H1 (cell line): Measurements from ENCODE around the gene RILPL1. TPM values are rescaled to one million over a fixed set of nuclear protein-coding genes. Genes with fewer than 3 reads are reported as not detected.

Experiments
- CTCF ChIA-PET: fragments of 300-600 bp; sonication (Branson Sonifier 250); formaldehyde crosslinking; loops from one replicate; lab custom pipeline; 2021; ENCODE audit not compliant: partially characterized antibody; lab: Charles Lee
- POLR2A ChIA-PET: fragments of 300-600 bp; sonication (Branson Sonifier 250); formaldehyde crosslinking; loops from one replicate; lab custom pipeline; 2021; ENCODE audit warnings: inconsistent platforms; ENCODE audit not compliant: partially characterized antibody; lab: Charles Lee
- DNase-seq, 2 experiments: peaks; one replicate each; pipeline versions ENCODE4 v3.0.0 to v3.0.0-alpha.2; 2010 to 2022; ENCODE audit warnings: low spot score in 2 of 2, low read depth in 1 of 2, mixed read lengths in 1 of 2
- FAIRE-seq: peaks from 2 replicates; lab custom pipeline; 2011; peaks lifted over from hg19 to GRCh38; lab: Jason Lieb, UNC
- H2AFZ ChIP-seq: 2 replicates; pipeline ENCODE4 v1.8.1; 2012; ENCODE audit warnings: low read length, inconsistent platforms
- H2AK5ac ChIP-seq: 2 replicates; pipeline ENCODE4 v1.6.1; 2013; ENCODE audit warnings: low read depth, low read length
- H2BK120ac ChIP-seq: replicated peaks from 2 replicates; pipeline ENCODE3; 2013; ENCODE audit warnings: low read depth, low read length, inconsistent platforms
- H2BK12ac ChIP-seq: 2 replicates; pipeline ENCODE4 v1.6.1; 2013; ENCODE audit warnings: low read depth, low read length
- H2BK15ac ChIP-seq: 2 replicates; pipeline ENCODE4 v1.6.1; 2013; ENCODE audit warnings: low read length
- H2BK20ac ChIP-seq: 2 replicates; pipeline ENCODE4 v1.6.1; 2013; ENCODE audit warnings: low read length
- H2BK5ac ChIP-seq: 2 replicates; pipeline ENCODE4 v1.6.1; 2013; ENCODE audit warnings: low read depth, low read length
- H3K14ac ChIP-seq: 2 replicates; pipeline ENCODE4 v1.6.1; 2013; ENCODE audit warnings: inconsistent platforms; ENCODE audit not compliant: insufficient read length
- H3K18ac ChIP-seq: 2 replicates; pipeline ENCODE4 v1.6.1; 2013; ENCODE audit warnings: low read length; ENCODE audit errors: extremely low read depth
- H3K23ac ChIP-seq: 2 replicates; pipeline ENCODE4 v1.6.1; 2013; ENCODE audit warnings: inconsistent platforms; ENCODE audit not compliant: insufficient read length
- H3K23me2 ChIP-seq: 2 replicates; pipeline ENCODE4 v1.6.1; 2013; ENCODE audit warnings: low read depth, low read length
- H3K27ac ChIP-seq: 2 replicates; pipeline ENCODE4 v1.6.1; 2011; ENCODE audit warnings: low read depth, low read length, inconsistent platforms
- H3K27me3 ChIP-seq, 4 experiments: replicated peaks in 1 of 4; 1 replicate in 1 of 4; 2 replicates in 3 of 4; pipeline versions ENCODE4 v1.6.1 to v1.8.1; 2011 to 2013; ENCODE audit warnings: low read length in 3 of 4, mild to moderate bottlenecking in 3 of 4, inconsistent platforms in 2 of 4, mixed read lengths in 2 of 4, moderate library complexity in 1 of 4; ENCODE audit not compliant: control insufficient read depth in 3 of 4, insufficient read depth in 3 of 4; ENCODE audit errors: extremely low read depth in 1 of 4
- H3K36me3 ChIP-seq, 4 experiments: 2 replicates each; pipeline versions ENCODE4 v1.6.1 to v1.8.1; 2011 to 2013; ENCODE audit warnings: mild to moderate bottlenecking in 4 of 4, low read length in 3 of 4, moderate library complexity in 2 of 4, control low read depth in 1 of 4, inconsistent platforms in 1 of 4; ENCODE audit not compliant: insufficient read depth in 4 of 4, control insufficient read depth in 2 of 4
- H3K4ac ChIP-seq: replicated peaks from 2 replicates; pipeline ENCODE3; 2013; ENCODE audit warnings: low read length, low read depth, mixed read lengths, inconsistent platforms; ENCODE audit not compliant: insufficient read length
- H3K4me1 ChIP-seq, 4 experiments: replicated peaks in 1 of 4; 1 replicate in 1 of 4; 2 replicates in 3 of 4; pipeline versions ENCODE4 v1.6.1 to v1.8.1; 2011 to 2013; ENCODE audit warnings: low read length in 3 of 4, inconsistent platforms in 2 of 4, mixed read lengths in 1 of 4; ENCODE audit not compliant: insufficient read depth in 4 of 4, control insufficient read depth in 3 of 4
- H3K4me2 ChIP-seq, 2 experiments: 2 replicates each; pipeline versions ENCODE4 v1.6.1 to v1.8.1; 2011 to 2013; ENCODE audit warnings: low read depth in 2 of 2, low read length in 2 of 2, control low read depth in 1 of 2, inconsistent platforms in 1 of 2, mild to moderate bottlenecking in 1 of 2; ENCODE audit not compliant: insufficient read depth in 1 of 2
- H3K4me3 ChIP-seq, 4 experiments: fragments of 200-600, 300-600 bp in 1 of 4; sonication (generic), shearing (Covaris generic), sonication (Bioruptor Twin) in 1 of 4; 2 replicates each; pipeline versions ENCODE4 v1.5.1 to v1.8.1; 2011 to 2016; ENCODE audit warnings: low read length in 4 of 4, low read depth in 3 of 4, control low read depth in 2 of 4, inconsistent platforms in 2 of 4, mild to moderate bottlenecking in 2 of 4, mixed read lengths in 1 of 4, moderate library complexity in 1 of 4; ENCODE audit not compliant: insufficient read depth in 2 of 4; ENCODE audit errors: extremely low read depth in 1 of 4
- H3K56ac ChIP-seq: replicated peaks from 2 replicates; pipeline ENCODE3; 2013; ENCODE audit warnings: low read depth, mild to moderate bottlenecking, mixed read lengths, low read length, inconsistent platforms; ENCODE audit not compliant: insufficient read length
- H3K79me1 ChIP-seq: 2 replicates; pipeline ENCODE4 v1.6.1; 2013; ENCODE audit warnings: low read depth, low read length, control low read depth
- H3K79me2 ChIP-seq, 2 experiments: 2 replicates each; pipeline versions ENCODE4 v1.6.1 to v1.8.1; 2012 to 2013; ENCODE audit warnings: low read length in 2 of 2, mild to moderate bottlenecking in 2 of 2, inconsistent platforms in 1 of 2; ENCODE audit not compliant: insufficient read depth in 2 of 2, control insufficient read depth in 1 of 2
- H3K9ac ChIP-seq, 4 experiments: replicated peaks in 1 of 4; 1 replicate in 1 of 4; 2 replicates in 3 of 4; pipeline versions ENCODE4 v1.6.1 to v1.8.1; 2011 to 2013; ENCODE audit warnings: low read depth in 3 of 4, low read length in 3 of 4, control low read depth in 2 of 4, mild to moderate bottlenecking in 2 of 4, moderate library complexity in 2 of 4, inconsistent platforms in 1 of 4; ENCODE audit errors: extremely low read depth in 1 of 4
- H3K9me3 ChIP-seq, 2 experiments: 2 replicates each; pipeline versions ENCODE4 v1.6.1 to v1.8.1; 2012 to 2013; ENCODE audit warnings: mild to moderate bottlenecking in 2 of 2, moderate library complexity in 2 of 2, control low read depth in 1 of 2, inconsistent platforms in 1 of 2, low read depth in 1 of 2, low read length in 1 of 2, mixed read lengths in 1 of 2; ENCODE audit not compliant: insufficient read depth in 2 of 2
- H4K20me1 ChIP-seq, 2 experiments: replicated peaks in 1 of 2; 2 replicates each; pipeline versions ENCODE3 to v1.8.1; 2011 to 2013; ENCODE audit warnings: inconsistent platforms in 2 of 2, low read length in 2 of 2, mild to moderate bottlenecking in 1 of 2; ENCODE audit not compliant: insufficient read depth in 2 of 2, control insufficient read depth in 1 of 2
- H4K5ac ChIP-seq: 2 replicates; pipeline ENCODE4 v1.6.1; 2013; ENCODE audit warnings: low read length, low read depth, mixed read lengths, inconsistent platforms; ENCODE audit not compliant: insufficient read length
- H4K8ac ChIP-seq: 2 replicates; pipeline ENCODE4 v1.8.0; 2013; ENCODE audit warnings: mild to moderate bottlenecking, moderate library complexity, low read length, inconsistent platforms; ENCODE audit not compliant: insufficient read depth; ENCODE audit errors: extremely low read depth
- H4K91ac ChIP-seq: replicated peaks from 2 replicates; pipeline ENCODE3; 2013; ENCODE audit warnings: low read length, mixed read lengths, inconsistent platforms; ENCODE audit not compliant: insufficient read length
- CHD1 ChIP-seq: IDR thresholded peaks from 2 replicates; pipeline ENCODE4 v1.6.1; 2012; ENCODE audit warnings: low read depth, low read length, improper control_type of control experiment
- FOSL1 ChIP-seq: IDR thresholded peaks from 2 replicates; pipeline ENCODE4 v1.6.1; 2011; ENCODE audit warnings: mild to moderate bottlenecking, low read depth, low read length, moderate library complexity; ENCODE audit not compliant: insufficient read depth
- JUN ChIP-seq: IDR thresholded peaks from 2 replicates; pipeline ENCODE4 v1.6.1; 2011; ENCODE audit warnings: low read depth, mild to moderate bottlenecking, improper control_type of control experiment, low read length
- JUND ChIP-seq: IDR thresholded peaks from 2 replicates; pipeline ENCODE4 v1.6.1; 2011; ENCODE audit warnings: mild to moderate bottlenecking, improper control_type of control experiment, low read length
- KDM1A ChIP-seq: fragments of 200-600, 300-600 bp; sonication (generic); IDR thresholded peaks from 2 replicates; pipeline ENCODE4 v1.7.1; 2016; ENCODE audit warnings: mild to moderate bottlenecking, low read length, borderline replicate concordance
- RBBP5 ChIP-seq: IDR thresholded peaks from 2 replicates; pipeline ENCODE4 v1.7.1; 2012; ENCODE audit warnings: low read depth, mild to moderate bottlenecking, inconsistent platforms, low read length, moderate library complexity, borderline replicate concordance
- RFX5 ChIP-seq: IDR thresholded peaks from 2 replicates; pipeline ENCODE4 v1.6.1; 2011; ENCODE audit warnings: low read depth, low read length, improper control_type of control experiment, borderline replicate concordance
- RNF2 ChIP-seq: fragments of 200-900, 300-1000 bp; sonication (generic); IDR thresholded peaks from 2 replicates; pipeline ENCODE4 v1.7.1; 2016; ENCODE audit warnings: borderline replicate concordance, low read depth, mild to moderate bottlenecking, antibody characterized with exemption, low read length; ENCODE audit not compliant: poor library complexity, severe bottlenecking; ENCODE audit errors: missing control alignments
- SIX5 ChIP-seq: IDR thresholded peaks from 2 replicates; pipeline ENCODE4 v1.6.1; 2011; ENCODE audit warnings: mild to moderate bottlenecking, low read depth, low read length
- SRF ChIP-seq: IDR thresholded peaks from 2 replicates; pipeline ENCODE4 v1.6.1; 2011; ENCODE audit warnings: mild to moderate bottlenecking, low read depth, low read length, moderate library complexity
- TAF7 ChIP-seq: optimal IDR thresholded peaks from 2 replicates; pipeline ENCODE3; 2011; ENCODE audit warnings: low read depth, mild to moderate bottlenecking, inconsistent platforms, low read length, moderate library complexity, borderline replicate concordance
- TCF12 ChIP-seq: IDR thresholded peaks from 2 replicates; pipeline ENCODE4 v1.6.1; 2011; ENCODE audit warnings: low read depth, mild to moderate bottlenecking, low read length
- ZNF274 ChIP-seq: IDR thresholded peaks from 2 replicates; pipeline ENCODE4 v1.7.0; 2012; ENCODE audit warnings: low read length, borderline replicate concordance; ENCODE audit errors: extremely low read depth
- WGBS, 2 experiments: shearing (Covaris generic) in 1 of 2; methylation state at CpG; one replicate each; pipeline versions ENCODE4 v1.1.6 to v1.1.7; 2013 to 2015; ENCODE audit warnings: low lambda C conversion rate in 2 of 2, mixed read lengths in 2 of 2, inconsistent platforms in 1 of 2, low coverage in 1 of 2, missing lambda C conversion rate in 1 of 2; ENCODE audit not compliant: insufficient replicate concordance in 2 of 2, insufficient coverage in 1 of 2, insufficient read length in 1 of 2; ENCODE audit errors: extremely low coverage in 1 of 2, missing lambda C conversion rate in 1 of 2; 5-methylcytosine and 5-hydroxymethylcytosine counted together
- polyA plus RNA-seq, 7 experiments: library from polyadenylated mRNA; depleted of rRNA in 3 of 7; stranded (reverse) in 5 of 7; unstranded in 2 of 7; fragments of >200 nt in 5 of 7; fragments of 200-250 nt in 2 of 7; gene quantifications; 1 replicate in 5 of 7; 2 replicates in 1 of 7; 4 replicates in 1 of 7; pipeline versions ENCODE4 v1.2.1 to v1.2.3, GENCODE V29; 2011 to 2013; ENCODE audit warnings: missing spikeins in 2 of 7, mixed read lengths in 2 of 7
- total RNA-seq: library from RNA; stranded (reverse); fragmentation: NEBNext Ultra II Directional; extraction: Animal tissue kit (Norgen Biotek cat#: 25700); gene quantifications from 2 replicates; pipeline ENCODE4 v1.2.1, GENCODE V29; 2021

The RILPL1 gene
- total and polyA plus RNA-seq, 2 of the 8 experiments (the other 6 are each of a cell fraction or from before 2014, with no cell fraction given) = 6.7 to 9.4 TPM

- no peak overlapping the region for H2AK5ac ChIP-seq
- H3K18ac ChIP-seq = no peak overlapping the region
- H3K23ac ChIP-seq = no peak overlapping the region
- no peak overlapping the region for H4K5ac ChIP-seq
- no peaks in the 10 kb centered on the region for H3K23me2 ChIP-seq
- H4K91ac ChIP-seq = no peak overlapping the region
- H3K27ac ChIP-seq = no peak overlapping the region
- H3K4ac ChIP-seq = no peak overlapping the region
- no peak overlapping the region for H2BK5ac ChIP-seq
- H3K4me3 ChIP-seq = no peak overlapping the region
- no peak overlapping the region for H2AFZ ChIP-seq
- ChIA-PET POLR2A (interaction anchor here (0.7 to 1.2 kb wide), 5 partner anchors 24 to 221 kb away, joined by 3 read pairs; no protein-coding TSS in a partner anchor), CTCF (interaction anchor here (0.6 to 1.0 kb wide), 3 partner anchors 34 to 224 kb away, joined by 3 read pairs; no protein-coding TSS in a partner anchor)
- no peak overlapping the region for H2BK12ac ChIP-seq
- no peaks in the 10 kb centered on the region for H3K9me3 ChIP-seq
- no peaks in the 10 kb centered on the region for H3K36me3 ChIP-seq
- H3K79me1 ChIP-seq = no peaks in the 10 kb centered on the region
- no peaks in the 10 kb centered on the region for H3K27me3 ChIP-seq
- peaks cover 0 to 7% (median 0%) of the 10 kb centered on the region in 4 experiments; a peak in 4 of 7 replicates for H3K4me1 ChIP-seq
- no peak overlapping the region for H3K56ac ChIP-seq
- peaks cover 0 to 2% of the 10 kb centered on the region in 2 experiments for H4K20me1 ChIP-seq
- DNase-seq (no peak), FAIRE-seq (no peak)
- H2BK120ac ChIP-seq = no peak overlapping the region
- H3K79me2 ChIP-seq = no peaks in the 10 kb centered on the region
- H3K14ac ChIP-seq = no peak overlapping the region
- 85% methylated on average over 6 of the region's 6 CpGs; no CpG with 5 or more reads in 1 of the 2 experiments for WGBS, 2 experiments
- H3K9ac ChIP-seq = no peak overlapping the region
- no peak for TF ChIP-seq SIX5
- TF ChIP-seq RNF2 = no peak
- TF ChIP-seq TAF7 = no peak
- no peak for TF ChIP-seq RFX5
- no peak for TF ChIP-seq RBBP5
- TF ChIP-seq JUN = no peak
- TF ChIP-seq JUND = no peak
- TF ChIP-seq FOSL1 = no peak
- no peak for TF ChIP-seq SRF
- no peak for TF ChIP-seq CHD1
- TF ChIP-seq KDM1A = no peak
- TF ChIP-seq ZNF274 = no peak
- no peak for TF ChIP-seq TCF12
- H2BK15ac ChIP-seq = no peak overlapping the region
- no peak overlapping the region for H3K4me2 ChIP-seq
- H4K8ac ChIP-seq = no peak overlapping the region
- no peak overlapping the region for H2BK20ac ChIP-seq
Measured at GRCh38 chr12:123489580-123489979, 43.9 kb downstream of the RILPL1 start.
